ENCODE measurements around the gene TTC14. TPM values are rescaled to one million over a fixed set of nuclear protein-coding genes. Genes with fewer than 3 reads are reported as not detected.

TTC14 gene
- 35.8 and 41.9 TPM in 2 replicates for total RNA-seq (2022)
- percentile 97 among the genes with signal in this experiment for Bru-seq, nascent RNA
- percentile 93 among the genes with signal in this experiment for BruChase-seq, experiment 1, labeled RNA remaining after a 6-hour chase
- BruChase-seq, experiment 2, labeled RNA remaining after a 2-hour chase = percentile 99 among the genes with signal in this experiment
- long read RNA-seq, full-length matches to known transcripts = 10 of 29 reads
- long read RNA-seq, partial matches to known transcripts = 4 of 29 reads
- long read RNA-seq, other reads (novel, unspliced or antisense) = 15 of 29 reads

GRCh38 chr3:180601688-180602666, at the start of gene TTC14:
TSS of gene TTC14 (plus strand) at chr3:180602163. CDS start at chr3:180602262, 99 bp downstream.
- intact Hi-C loops (cut with micrococcal nuclease) = loop anchor here (2.0 kb wide), 1 partner anchor 833 kb away; no protein-coding TSS in a partner anchor
- DNase-seq (ENCODE audit: unreplicated experiment) = peak; percentile 93
- Mint-ChIP-seq H3K27ac (ENCODE audit: low read depth, unreplicated experiment) (peak within 1 kb of the TSS; percentile 95), H3K4me3 (ENCODE audit: unreplicated experiment) (peak within 1 kb of the TSS; percentile 94), H3K4me1 (ENCODE audit: insufficient read depth, unreplicated experiment) (peaks cover 11% of the 10 kb centered on the region), H3K9me3 (ENCODE audit: unreplicated experiment) (no peaks in the 10 kb centered on the region), H3K36me3 (ENCODE audit: insufficient read depth, unreplicated experiment) (peaks cover 47% of the 10 kb centered on the region), H3K27me3 (ENCODE audit: insufficient read depth, unreplicated experiment) (no peaks in the 10 kb centered on the region)
- no peak for TF ChIP-seq CTCF (IDR thresholded peaks at IDR 0.05; ENCODE audit: unreplicated experiment)
- POLR2A ChIA-PET = interaction anchor here (0.6 to 1.7 kb wide), 22 partner anchors 9 to 1153 kb away, joined by 3 to 7 read pairs (median 3); partner anchors contain the start of genes CCDC39, MRPL47 and NDUFB5
- CTCF ChIA-PET = interaction anchor here (0.6 to 2.2 kb wide), 6 partner anchors 13 to 799 kb away, joined by 3 to 14 read pairs (median 5); no protein-coding TSS in a partner anchor
- no TSS peak for BruUV-seq (replicated peaks)

GRCh38 chr3:180563406-180563805, 38.6 kb upstream of the TTC14 start:
- Mint-ChIP-seq H3K9me3 (ENCODE audit: unreplicated experiment) (peaks cover 19% of the 10 kb centered on the region), H3K4me3 (ENCODE audit: unreplicated experiment) (no peak overlapping the region), H3K36me3 (ENCODE audit: insufficient read depth, unreplicated experiment) (no peaks in the 10 kb centered on the region), H3K4me1 (ENCODE audit: insufficient read depth, unreplicated experiment) (no peaks in the 10 kb centered on the region), H3K27ac (ENCODE audit: low read depth, unreplicated experiment) (no peak overlapping the region), H3K27me3 (ENCODE audit: insufficient read depth, unreplicated experiment) (no peaks in the 10 kb centered on the region)
- no TSS peak for BruUV-seq (replicated peaks)
- intact Hi-C loops (cut with micrococcal nuclease) = no loop called here
- CTCF ChIA-PET = interaction anchor here (1.2 kb wide), 1 partner anchor 32 kb away, joined by 6 read pairs; no protein-coding TSS in a partner anchor
- no peak for DNase-seq (ENCODE audit: unreplicated experiment)
- POLR2A ChIA-PET = interaction anchor here (0.7 kb wide), 1 partner anchor 303 kb away, joined by 4 read pairs; no protein-coding TSS in a partner anchor
- no peak for TF ChIP-seq CTCF (IDR thresholded peaks at IDR 0.05; ENCODE audit: unreplicated experiment)

GRCh38 chr3:180564676-180565075, 37.3 kb upstream of the TTC14 start:
- Mint-ChIP-seq H3K4me1 (ENCODE audit: insufficient read depth, unreplicated experiment) (no peaks in the 10 kb centered on the region), H3K27ac (ENCODE audit: low read depth, unreplicated experiment) (no peak overlapping the region), H3K4me3 (ENCODE audit: unreplicated experiment) (no peak overlapping the region), H3K9me3 (ENCODE audit: unreplicated experiment) (peaks cover 14% of the 10 kb centered on the region), H3K27me3 (ENCODE audit: insufficient read depth, unreplicated experiment) (no peaks in the 10 kb centered on the region), H3K36me3 (ENCODE audit: insufficient read depth, unreplicated experiment) (no peaks in the 10 kb centered on the region)
- no TSS peak for BruUV-seq (replicated peaks)
- TF ChIP-seq CTCF (IDR thresholded peaks at IDR 0.05; ENCODE audit: unreplicated experiment) = no peak
- POLR2A ChIA-PET = no interaction called here
- DNase-seq (ENCODE audit: unreplicated experiment) = no peak
- CTCF ChIA-PET = interaction anchor here (0.5 kb wide), 1 partner anchor 248 kb away, joined by 3 read pairs; no protein-coding TSS in a partner anchor
- intact Hi-C loops (cut with micrococcal nuclease) = no loop called here

GRCh38 chr3:180570238-180570637, 31.7 kb upstream of the TTC14 start:
- no peaks in the 10 kb centered on the region for H3K36me3 Mint-ChIP-seq (ENCODE audit: insufficient read depth, unreplicated experiment)
- no peak overlapping the region for H3K27ac Mint-ChIP-seq (ENCODE audit: low read depth, unreplicated experiment)
- CTCF ChIA-PET = interaction anchor here (1.4 kb wide), 1 partner anchor 641 kb away, joined by 4 read pairs; no protein-coding TSS in a partner anchor
- H3K4me1 Mint-ChIP-seq (ENCODE audit: insufficient read depth, unreplicated experiment) = no peaks in the 10 kb centered on the region
- H3K4me3 Mint-ChIP-seq (ENCODE audit: unreplicated experiment) = no peak overlapping the region
- TF ChIP-seq CTCF (IDR thresholded peaks at IDR 0.05; ENCODE audit: unreplicated experiment) = no peak
- intact Hi-C loops (cut with micrococcal nuclease) = no loop called here
- no peak for DNase-seq (ENCODE audit: unreplicated experiment)
- POLR2A ChIA-PET = no interaction called here
- H3K27me3 Mint-ChIP-seq (ENCODE audit: insufficient read depth, unreplicated experiment) = no peaks in the 10 kb centered on the region
- no TSS peak for BruUV-seq (replicated peaks)
- no peaks in the 10 kb centered on the region for H3K9me3 Mint-ChIP-seq (ENCODE audit: unreplicated experiment)

Measured in MCF 10A (cell line).